Measurements from ENCODE around the gene PAOX. TPM values are rescaled to one million over a fixed set of nuclear protein-coding genes. Genes with fewer than 3 reads are reported as not detected.

Gene PAOX
- total and polyA plus RNA-seq, 8 donors, result 2.8 to 9.9 (median 3.8) TPM

- Histone ChIP-seq H3K27ac (no peak overlapping the region), H3K9me3 (no peaks in the 10 kb centered on the region), H3K4me3 (peak overlapping the region in 2 of 4 donors; percentile 14 to 35), H3K4me1 (peaks cover 0 to 15% (median 6%) of the 10 kb centered on the region in 3 donors), H3K36me3 (no peaks in the 10 kb centered on the region), H3K27me3 (peaks cover 0 to 18% (median 8%) of the 10 kb centered on the region in 4 donors)
- 2 to 3% methylated on average over 59 to 75 of the region's 75 CpGs for WGBS, 2 donors
- FAIRE-seq (no peak), DNase-seq (peak in 5 of 6 donors; percentile 36 to 80 (median 62)), ATAC-seq (peak; percentile 46 to 63 (median 50))
- no peak for TF ChIP-seq CTCF (IDR thresholded peaks at IDR 0.05)
- intact Hi-C loops (cut with DNase I), result no loop called here
These were observed 43.6 kb upstream of the PAOX start for GRCh38 chr10:133335246-133336117.

GRCh38 chr10:133336118-133336576, 42.9 kb upstream of the PAOX start:
- H3K27ac ChIP-seq, result no peak overlapping the region
- intact Hi-C loops (cut with DNase I), result no loop called here
- no peaks in the 10 kb centered on the region for H3K9me3 ChIP-seq
- peak overlapping the region in 2 of 4 donors; percentile 14 to 35 for H3K4me3 ChIP-seq
- DNase-seq (peak in 2 of 6 donors; percentile 36 to 74), FAIRE-seq (no peak), ATAC-seq (peak in 2 of 4 donors; percentile 8 to 9)
- TF ChIP-seq CTCF (IDR thresholded peaks at IDR 0.05), result no peak
- H3K36me3 ChIP-seq, result no peaks in the 10 kb centered on the region
- peaks cover 0 to 15% (median 6%) of the 10 kb centered on the region in 3 donors for H3K4me1 ChIP-seq
- H3K27me3 ChIP-seq, result peaks cover 0 to 19% (median 8%) of the 10 kb centered on the region in 4 donors
- WGBS, 2 donors, result 4 to 6% methylated on average over 26 to 41 of the region's 41 CpGs

- Histone ChIP-seq H3K4me3 (peak within 1 kb of the TSS in 2 of 4 donors; percentile 14 to 35), H3K4me1 (peaks cover 0 to 15% (median 6%) of the 10 kb centered on the region in 3 donors), H3K27me3 (peaks cover 0 to 19% (median 8%) of the 10 kb centered on the region in 4 donors), H3K9me3 (no peaks in the 10 kb centered on the region), H3K27ac (no peak within 1 kb of the TSS), H3K36me3 (no peaks in the 10 kb centered on the region)
- TF ChIP-seq CTCF (IDR thresholded peaks at IDR 0.05), result no peak
- WGBS, 2 donors, result 10 to 13% methylated on average over 51 to 63 of the region's 63 CpGs
- DNase-seq (peak in 2 of 6 donors; percentile 66 to 81), ATAC-seq (peak in 3 of 4 donors; percentile 34 to 65 (median 59)), FAIRE-seq (no peak)
- intact Hi-C loops (cut with DNase I), result no loop called here
These were observed 42.3 kb upstream of the PAOX start, which contains the start of gene CALY for GRCh38 chr10:133336577-133337369. Gene CALY, minus strand, starts transcription at chr10:133336896. Its CDS starts 7,907 bp downstream, at chr10:133328989.

GRCh38 chr10:133337370-133337725, 41.7 kb upstream of the PAOX start:
- H3K27ac ChIP-seq, result no peak overlapping the region
- TF ChIP-seq CTCF (IDR thresholded peaks at IDR 0.05), result no peak
- H3K27me3 ChIP-seq, result peaks cover 0 to 19% (median 8%) of the 10 kb centered on the region in 4 donors
- H3K4me1 ChIP-seq, result peaks cover 0 to 15% (median 6%) of the 10 kb centered on the region in 3 donors
- H3K9me3 ChIP-seq, result no peaks in the 10 kb centered on the region
- ATAC-seq, result no peak
- H3K4me3 ChIP-seq, result no peak overlapping the region
- intact Hi-C loops (cut with DNase I), result no loop called here
- FAIRE-seq, result no peak
- DNase-seq, result no peak
- WGBS, 2 donors, result 66 to 79% methylated on average over 3 of the region's 3 CpGs
- no peaks in the 10 kb centered on the region for H3K36me3 ChIP-seq
